HG03159 (cell line): ENCODE measurements around the gene GNAS-AS1.

Experiments
- ATAC-seq: cut with Tn5 transposase; IDR thresholded peaks from one replicate; pipeline ENCODE4 v1.9.1; 2021; ENCODE audit warnings: mild to moderate bottlenecking, moderate library complexity; ENCODE audit not compliant: unreplicated experiment

The GNAS-AS1 gene

DNA sequence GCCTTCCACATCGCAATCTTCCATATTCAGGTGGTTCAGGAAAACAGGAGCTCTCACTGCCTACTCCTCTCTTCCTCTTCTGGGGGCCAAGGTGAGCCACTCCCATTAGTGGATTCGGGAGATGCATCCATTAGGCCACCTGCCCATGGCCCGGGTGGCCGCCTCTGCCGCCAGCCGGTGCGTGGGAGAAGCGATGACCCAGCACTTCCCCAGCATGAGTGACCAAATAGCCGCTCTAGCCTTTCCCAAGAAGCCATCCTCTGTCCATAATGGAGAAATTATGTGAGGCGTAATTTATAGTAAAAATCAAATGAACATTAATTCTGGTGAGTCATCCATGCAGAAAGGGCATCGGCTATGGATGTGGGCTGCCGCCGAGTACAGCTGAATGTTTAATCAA is 39.4 kb downstream of the GNAS-AS1 start:
- no peak for ATAC-seq

DNA sequence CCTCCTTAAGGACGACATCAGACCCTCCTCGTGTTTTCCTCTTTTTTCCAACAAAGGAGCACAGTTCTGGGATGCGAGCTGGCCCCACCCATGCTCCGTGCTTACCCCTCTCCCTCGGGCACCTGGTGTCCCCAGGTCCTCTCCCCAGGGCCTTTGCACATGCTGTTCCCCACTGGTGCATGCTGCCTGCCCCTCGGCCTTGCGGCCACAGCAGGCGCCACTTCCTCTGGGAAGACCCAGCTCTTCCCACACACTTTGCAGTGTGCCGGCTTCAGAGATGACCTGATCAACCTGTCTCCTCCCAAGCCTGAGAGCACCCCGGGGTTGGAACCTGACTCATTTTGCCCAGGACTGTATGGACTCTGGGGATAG is 39.8 kb downstream of the GNAS-AS1 start:
- ATAC-seq: no peak

DNA sequence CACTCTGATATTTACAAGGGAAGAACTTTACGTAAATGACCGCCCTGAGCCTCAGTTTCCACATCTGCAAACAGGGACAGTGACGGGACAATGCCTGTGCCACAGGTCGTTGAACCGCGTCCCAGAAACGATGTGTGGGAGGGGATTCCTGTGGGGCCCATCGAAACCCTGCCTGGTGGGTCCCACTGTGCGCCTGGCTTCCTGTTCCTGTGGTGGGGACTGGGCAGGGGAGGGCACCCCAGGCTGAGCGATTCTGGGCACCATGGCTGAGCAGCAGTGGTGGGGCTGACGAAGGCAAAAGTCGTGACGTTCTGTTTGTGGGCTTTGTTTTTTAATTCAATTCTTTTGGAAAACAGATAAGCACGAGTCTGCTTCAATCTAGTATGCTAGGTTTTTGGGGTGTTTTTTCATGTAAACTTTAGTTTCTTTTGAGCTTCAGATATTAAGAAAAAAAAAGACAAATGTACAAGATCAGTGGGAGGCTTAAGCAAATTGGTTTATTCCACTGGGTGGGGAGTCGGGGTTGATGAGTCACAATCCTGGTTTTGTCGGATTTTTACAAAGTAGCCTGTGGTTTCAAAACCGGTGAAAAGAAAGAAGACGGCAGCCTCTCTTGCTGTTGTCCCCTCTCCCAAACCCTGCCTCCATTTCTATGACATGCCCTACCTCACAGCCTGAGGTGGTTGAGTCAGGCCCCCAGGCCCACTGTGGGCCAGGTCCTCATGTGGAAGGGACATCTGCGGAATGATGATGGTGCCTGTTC is 40.4 kb downstream of the GNAS-AS1 start:
- ATAC-seq: no peak

DNA sequence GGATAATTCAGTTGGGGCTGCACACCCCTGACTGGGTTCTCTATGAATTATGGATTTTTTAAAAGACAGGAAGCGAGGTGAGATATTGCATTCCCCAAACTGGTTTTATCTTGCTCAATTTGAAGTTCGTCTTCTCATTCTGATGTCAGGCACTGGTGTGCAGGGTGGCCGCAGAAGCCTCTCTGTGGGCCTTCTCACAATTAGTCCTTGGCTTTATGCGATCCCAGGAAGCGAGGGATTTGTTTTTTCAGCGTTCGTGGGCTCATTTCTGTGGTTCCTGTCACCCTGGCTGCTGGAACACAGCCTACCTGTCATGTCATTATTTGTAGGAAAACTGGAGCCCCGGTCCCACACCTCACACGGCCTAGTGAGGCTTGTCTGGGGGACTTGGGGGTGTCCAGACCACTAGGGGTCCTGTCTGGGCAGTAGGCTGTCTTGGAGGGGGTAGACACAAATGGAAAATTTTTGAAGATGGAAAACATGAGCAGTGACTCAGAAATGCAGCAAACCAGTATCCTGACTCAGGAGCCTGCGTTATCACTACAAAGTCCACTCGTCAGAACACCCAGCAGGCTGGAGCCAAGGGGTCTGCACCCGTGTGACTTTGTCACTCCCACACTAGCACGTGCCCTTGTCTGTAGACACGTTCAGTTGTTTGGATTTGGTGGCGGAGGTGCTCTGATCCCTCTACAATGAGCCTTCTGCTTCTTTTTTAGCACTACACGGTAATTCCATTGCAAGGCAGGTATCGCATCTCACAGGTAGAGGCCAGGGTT is 42.2 kb downstream of the GNAS-AS1 start:
- ATAC-seq: no peak

DNA sequence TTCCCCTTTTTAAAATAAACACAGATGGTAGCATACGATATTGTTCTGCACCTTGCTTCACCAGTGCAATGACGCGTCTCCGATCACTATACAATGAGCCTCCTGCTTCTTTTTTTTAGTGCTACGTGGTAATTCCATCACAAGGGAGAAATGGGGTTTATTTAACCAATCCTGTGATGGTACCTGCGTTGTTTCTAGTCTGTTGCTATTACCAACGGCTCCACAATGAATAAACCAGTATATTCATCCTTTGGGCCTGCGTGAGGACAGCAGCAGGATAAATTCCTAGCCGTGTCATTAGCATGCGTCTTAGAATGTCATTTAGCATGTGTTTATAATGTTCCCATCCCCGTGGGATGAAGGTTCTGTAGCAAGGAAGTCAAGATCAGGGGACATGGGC is 42.9 kb downstream of the GNAS-AS1 start:
- no peak for ATAC-seq

DNA sequence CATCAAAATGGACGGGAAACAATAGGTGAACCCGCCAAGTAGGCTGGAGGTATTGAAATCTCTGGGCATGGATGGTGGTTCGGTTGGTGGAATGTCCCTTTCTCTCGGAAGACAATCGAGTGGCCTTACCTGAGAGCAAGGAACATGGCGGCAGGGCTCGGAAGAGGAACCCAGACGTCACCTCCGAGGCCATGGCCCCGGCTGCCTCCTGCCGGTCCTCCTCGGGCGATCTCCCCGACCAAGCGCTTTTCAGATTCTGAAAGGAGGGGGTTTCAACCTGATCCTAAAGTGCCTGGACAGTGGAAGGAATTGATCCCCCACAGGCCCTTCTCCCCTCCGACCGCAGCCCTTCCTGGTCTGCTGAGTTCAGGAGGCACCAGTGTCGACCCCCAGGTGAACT is 47.2 kb downstream of the GNAS-AS1 start:
- ATAC-seq: no peak

DNA sequence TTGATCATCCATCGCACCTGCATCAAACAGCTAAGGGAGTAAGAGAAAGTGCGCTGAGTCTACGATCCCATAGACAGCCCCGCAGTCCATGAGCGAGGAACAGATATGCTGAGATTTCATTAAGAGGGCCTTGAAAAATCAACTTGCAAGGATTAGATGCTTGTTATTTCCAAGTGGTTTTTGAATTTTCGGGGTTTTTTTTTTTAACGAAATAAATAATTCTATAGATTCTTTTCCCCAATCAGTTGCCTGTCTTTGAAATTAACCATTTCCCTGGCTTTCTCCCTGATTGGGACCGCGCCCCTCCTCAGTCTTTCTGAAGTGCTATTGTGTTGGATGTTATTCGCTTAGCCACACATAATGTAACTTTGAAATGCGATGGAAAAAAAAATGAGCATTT is 48.6 kb downstream of the GNAS-AS1 start:
- no peak for ATAC-seq

DNA sequence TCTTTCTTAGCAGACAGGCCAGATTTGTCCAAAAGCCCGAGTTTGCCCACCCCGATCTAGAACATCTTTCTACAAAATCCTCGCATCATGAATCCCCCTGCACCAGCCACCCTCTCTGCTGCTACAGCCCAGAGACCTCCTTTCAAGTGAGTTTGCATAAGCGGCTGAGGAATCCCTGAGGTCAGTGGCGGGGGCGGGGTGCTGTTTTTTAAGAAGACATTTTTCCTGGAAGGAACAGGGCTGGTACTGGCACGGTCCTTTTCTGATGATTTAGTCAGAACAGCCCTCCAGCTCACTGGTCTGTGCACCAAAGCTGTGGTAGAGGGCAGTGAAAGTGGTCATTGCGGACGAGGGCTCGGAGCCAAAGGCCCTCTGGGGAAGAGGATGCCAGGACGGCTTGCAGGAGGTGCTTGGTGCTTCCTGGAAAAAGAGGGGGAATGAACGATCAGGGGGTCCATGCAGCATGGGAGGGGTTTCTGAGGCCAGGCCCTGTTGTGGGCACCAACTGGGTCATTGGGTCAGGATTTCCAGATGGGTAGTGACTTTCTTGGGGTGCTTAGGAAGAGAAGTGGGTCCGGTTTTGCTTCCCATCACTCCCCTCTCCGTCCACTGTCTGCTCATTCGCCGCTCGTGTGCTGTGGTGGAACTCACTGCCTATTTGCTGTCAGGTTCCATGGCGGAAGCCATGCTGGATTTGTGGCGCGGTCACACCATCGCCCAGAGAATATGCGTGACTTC is 50.4 kb downstream of the GNAS-AS1 start:
- no peak for ATAC-seq

DNA sequence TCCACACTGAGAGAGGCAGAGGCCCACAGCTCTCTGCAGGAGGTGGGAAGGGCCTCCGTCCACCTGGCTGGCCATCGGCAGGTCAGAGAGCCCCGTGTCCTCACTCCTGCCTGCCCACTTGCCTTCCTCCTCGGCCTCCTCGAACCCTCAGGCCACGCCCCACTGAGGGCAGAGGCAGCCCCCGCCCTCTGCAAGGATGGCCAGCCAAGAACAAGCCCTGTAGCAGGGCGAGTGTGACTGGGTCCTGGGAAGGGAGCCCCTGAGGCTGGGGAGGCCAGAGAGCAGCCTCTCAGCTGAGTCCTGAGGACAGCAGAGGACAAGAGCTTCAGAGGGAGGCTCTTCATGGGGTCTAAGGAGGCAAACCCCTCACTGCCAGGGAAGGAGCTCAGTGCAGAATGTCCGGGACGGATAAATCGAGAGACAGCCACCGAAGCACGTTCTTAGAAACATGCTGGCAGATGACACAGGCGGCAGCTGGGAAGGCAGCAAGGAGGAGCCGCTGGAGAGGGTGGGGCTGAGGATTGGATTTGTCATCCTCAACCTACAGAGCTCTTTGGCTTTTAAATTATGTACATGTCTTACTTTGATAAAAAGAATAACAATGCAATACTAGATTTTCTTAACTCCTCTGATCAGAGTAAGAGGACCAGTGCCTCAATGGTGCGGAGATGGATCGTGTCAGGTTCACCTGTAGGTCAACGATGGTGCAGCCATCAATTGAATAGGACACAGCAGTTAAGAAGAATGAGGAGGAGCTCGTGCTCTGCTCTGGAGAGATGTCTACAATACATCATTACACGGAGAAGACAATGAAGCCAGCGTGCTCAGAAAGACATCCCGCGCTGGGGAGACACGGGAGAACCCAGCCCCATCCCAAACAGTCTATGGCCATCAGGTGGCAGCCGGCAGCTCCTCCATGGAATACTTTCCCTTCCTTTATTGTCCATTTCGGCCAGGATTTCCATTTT is 53.0 kb downstream of the GNAS-AS1 start:
- ATAC-seq: no peak

DNA sequence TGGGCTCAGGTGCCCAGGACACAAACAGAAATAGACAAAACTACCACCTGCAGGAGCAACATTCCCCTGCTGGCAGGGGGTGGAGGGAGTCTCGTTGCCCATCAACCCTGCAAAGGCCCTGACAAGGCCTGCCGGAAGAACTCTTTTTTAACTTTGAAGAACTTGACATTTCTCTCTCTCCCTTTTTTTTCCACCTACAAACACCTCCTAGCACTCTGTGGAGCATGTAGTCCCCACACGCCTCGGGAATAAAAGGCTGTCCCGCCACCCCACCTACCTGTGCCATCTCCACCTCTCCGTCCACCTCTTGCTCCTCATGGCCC is 54.8 kb downstream of the GNAS-AS1 start:
- no peak for ATAC-seq

DNA sequence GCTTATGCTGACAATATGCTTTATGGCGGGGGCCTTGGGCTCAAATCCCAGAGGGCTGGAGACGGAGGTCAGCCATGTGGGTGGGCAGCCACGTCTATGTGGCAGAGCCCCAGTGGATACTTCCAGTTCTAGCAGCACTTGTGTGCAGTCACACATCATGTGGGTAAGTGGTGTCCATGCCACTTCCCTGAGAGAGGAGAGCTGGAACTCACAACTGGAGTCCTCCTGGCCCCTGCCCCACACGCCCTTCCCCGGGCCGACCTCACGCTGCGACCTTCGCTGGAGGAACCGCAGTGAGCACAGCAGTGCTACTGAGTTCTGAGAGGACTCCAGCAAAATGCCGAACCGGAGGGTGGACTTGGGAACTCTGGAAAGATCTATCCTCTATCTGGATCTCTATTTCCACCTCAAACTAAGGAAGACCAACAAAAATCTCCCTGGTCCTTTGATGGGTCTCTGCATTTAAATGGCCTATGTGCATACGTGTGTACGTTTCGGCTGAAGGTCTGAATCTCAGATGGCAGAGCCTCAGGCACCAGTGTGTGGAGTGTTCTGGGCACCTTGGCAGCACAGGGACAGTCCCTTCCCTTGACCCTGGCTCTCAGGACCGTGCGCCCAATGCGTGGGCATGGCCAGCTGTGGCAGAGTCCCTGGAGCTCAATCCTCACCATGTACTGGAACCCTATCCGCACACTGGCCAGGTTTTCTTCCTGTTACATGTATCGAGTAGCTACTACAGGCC is 55.4 kb downstream of the GNAS-AS1 start:
- ATAC-seq: no peak

DNA sequence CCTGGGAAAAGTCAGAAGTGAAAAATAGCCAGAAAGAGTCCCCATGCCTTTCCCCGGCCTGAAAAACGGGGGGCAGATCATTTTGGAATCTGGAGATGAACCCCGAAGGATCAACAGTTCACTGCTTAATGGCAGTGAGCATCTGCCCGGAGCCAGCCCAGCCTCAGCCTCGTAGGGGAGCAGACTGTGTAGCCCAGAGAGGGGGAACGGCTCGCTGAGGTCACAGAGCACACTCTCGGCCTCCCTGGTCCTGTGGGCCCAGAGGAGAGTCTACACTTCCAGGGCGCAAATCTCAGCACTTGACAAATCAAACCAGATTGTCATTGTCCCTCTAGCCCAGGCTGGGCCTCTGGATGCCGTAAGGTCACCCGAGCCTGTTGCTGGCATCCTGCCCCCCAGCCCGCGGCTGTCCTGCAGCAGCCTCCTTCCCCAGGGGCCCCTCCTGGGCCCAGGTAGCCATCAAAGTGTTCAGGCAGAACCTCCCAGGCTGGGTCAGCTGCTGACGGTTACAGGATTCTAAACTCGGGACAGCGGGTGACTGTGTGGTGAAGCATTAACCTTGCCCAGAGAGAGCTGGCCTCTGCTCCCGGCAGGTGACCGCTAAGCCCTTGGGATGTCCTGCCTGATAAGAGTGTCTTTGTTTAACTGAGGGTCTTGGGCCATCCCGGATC is 56.1 kb downstream of the GNAS-AS1 start:
- no peak for ATAC-seq

DNA sequence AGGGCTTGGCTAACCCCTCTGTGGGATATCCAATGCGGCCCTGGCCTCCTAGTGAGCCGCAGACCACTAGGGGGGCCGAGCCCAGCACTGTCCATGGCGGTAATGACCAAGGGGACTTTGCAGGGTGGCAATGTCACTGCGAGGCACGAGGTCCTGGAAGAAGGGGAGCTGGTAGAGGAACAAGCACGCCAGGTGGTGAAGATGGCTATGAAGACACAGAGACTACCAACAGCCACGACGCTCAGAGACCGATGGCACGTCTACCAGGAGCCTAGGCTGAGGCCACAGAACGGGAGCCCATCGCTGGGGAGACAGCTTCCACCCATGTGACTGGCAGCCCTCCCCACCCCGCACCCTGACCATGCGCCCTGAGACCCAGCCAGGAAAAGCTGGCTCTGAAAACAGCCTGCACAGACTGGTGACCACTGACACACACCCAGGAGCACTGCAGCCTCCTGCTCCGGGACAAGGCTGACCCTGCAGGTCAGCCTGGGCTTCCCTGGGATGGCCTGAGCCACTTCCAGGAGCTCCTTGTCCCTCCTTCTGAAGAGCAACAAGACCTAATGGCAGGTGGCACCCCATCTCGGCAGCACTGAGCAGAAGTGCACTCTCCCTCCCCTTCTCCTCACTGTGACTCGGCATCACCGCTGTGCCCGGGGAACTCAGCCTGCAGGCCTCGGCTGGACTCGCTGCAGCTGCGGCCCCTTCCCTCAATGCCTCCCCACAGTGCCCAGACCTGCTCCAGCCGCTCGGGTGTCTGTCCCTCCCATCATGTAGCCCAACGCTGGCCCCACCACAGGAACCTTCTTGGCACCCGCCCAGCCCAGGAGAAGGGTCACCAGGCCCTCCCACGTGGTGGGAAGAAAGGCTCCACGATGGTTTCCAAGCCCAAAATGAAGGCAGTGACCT is 56.9 kb downstream of the GNAS-AS1 start:
- no peak for ATAC-seq

DNA sequence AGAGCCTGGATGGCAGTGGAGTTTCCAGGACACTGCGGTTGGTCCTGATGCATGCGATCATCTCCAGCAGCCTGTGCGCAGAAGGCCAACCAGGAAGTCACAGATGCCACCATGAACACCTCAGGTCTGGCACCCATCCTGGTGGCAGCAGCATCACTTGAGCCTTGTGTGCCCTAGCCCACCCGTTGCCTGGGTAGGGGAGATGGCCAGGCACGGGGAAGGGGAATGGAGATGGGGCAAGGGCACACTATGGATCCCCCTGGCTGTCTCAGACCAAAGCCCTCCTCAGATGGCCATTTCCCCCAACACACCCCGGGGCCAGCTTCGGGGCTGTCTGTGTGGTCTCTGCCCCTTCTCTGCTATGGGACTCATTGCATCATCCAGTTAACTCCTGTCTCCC is 58.3 kb downstream of the GNAS-AS1 start:
- ATAC-seq: no peak

DNA sequence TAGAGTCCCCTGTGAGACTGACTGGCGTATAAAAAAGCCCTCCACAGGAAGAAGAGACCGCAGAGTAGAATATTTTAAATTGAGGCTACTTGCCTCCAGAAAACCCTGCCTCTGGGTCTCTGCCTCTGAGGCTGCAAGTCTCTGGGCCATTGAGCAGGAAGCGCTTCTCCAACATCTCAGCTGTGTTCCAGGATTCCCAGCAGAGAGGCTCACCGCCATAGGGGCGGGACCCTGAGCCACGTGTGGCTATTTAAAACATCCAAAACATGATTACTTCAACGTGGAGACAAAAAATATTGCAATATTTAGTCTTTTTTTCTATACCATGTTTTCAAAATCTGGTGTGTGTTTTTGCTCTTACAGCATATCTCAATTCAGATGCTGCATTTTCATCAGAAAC is 59.4 kb downstream of the GNAS-AS1 start:
- no peak for ATAC-seq

DNA sequence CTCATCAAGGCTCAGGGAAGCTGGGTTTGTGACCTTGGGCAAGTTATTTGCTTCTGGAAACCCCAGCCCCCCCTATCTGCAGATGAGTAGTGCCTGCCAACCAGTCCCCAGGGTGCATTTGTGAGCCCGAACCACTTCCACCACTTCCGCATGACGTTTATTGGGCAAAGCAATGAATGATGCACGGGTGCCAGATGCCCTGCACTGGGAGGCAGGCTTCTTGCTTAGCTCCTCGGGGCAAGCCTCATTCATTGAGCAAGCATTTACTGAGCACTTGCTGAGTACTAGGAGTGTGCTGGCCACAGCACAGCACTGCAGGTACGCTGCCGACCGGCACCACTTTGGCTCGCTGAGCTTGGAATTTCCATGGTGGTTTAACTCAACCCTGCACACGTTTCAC is 60.2 kb downstream of the GNAS-AS1 start:
- no peak for ATAC-seq

DNA sequence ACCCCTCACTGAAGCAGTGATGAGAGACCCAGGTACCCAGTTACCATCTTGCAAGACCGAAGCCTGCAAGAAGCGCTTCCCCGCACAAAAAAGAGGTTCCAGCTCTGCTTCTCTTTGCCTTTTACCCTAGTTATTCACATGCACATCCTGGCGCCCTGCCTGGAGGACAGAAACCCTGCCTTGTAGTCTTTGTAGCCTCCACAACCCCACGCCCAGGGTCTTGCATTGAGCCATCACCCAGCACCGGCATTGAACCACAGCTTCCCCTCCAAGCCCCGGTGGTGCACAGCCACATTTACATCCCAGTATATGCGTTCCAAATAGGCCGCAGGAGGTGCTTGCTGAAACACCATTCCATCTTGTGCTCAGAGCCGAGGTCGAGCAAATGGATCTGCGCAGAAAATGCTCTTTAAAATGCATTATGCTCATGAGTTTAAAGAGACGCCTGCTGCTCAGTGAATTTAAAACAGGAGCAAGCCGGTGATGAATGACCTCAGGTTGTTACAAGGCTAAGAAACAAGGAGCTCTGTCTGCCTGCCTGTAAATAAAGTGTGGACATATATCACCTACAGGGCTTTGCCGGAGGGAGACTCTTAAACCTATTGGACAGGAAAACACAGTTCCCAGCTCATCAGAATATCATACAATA is 61.7 kb downstream of the GNAS-AS1 start:
- no peak for ATAC-seq
